HFFc6 (cell line): ENCODE data around the gene GRAP2. TPM values are rescaled to one million over a fixed set of nuclear protein-coding genes. Genes with fewer than 3 reads are reported as not detected.

Experiments used
- DNase-seq: peaks from one replicate; pipeline ENCODE4 v3.0.0-alpha.2; 2018
- H3K27ac Mint-ChIP-seq: 2 replicates; pipeline ENCODE4 v1.8.0; 2020; ENCODE audit warnings: mild to moderate bottlenecking, mixed read lengths
- H3K27me3 Mint-ChIP-seq: 2 replicates; pipeline ENCODE4 v1.8.0; 2021; ENCODE audit warnings: mild to moderate bottlenecking, moderate library complexity, mixed read lengths; ENCODE audit not compliant: insufficient read depth
- H3K36me3 Mint-ChIP-seq: 2 replicates; pipeline ENCODE4 v1.8.0; 2021; ENCODE audit warnings: low read depth, mixed read lengths
- H3K4me1 Mint-ChIP-seq: 2 replicates; pipeline ENCODE4 v1.8.0; 2020; ENCODE audit warnings: low read depth, mixed read lengths
- H3K4me3 Mint-ChIP-seq: 2 replicates; pipeline ENCODE4 v1.8.0; 2020; ENCODE audit warnings: mild to moderate bottlenecking, moderate library complexity, mixed read lengths
- H3K9me3 Mint-ChIP-seq: 2 replicates; pipeline ENCODE4 v1.8.0; 2020; ENCODE audit warnings: mild to moderate bottlenecking, mixed read lengths
- total RNA-seq, 6 experiments: library from RNA; stranded (reverse); fragmentation: NEBNext Ultra II Directional; extraction: Animal tissue kit (Norgen Biotek cat#: 25700); gene quantifications; 2 replicates in 1 of 6; 3 replicates in 5 of 6; pipeline ENCODE4 v1.2.3, GENCODE V29; 2021
- TF ChIP-seq, protein P1 (sequence below): fragments of 200-600 bp; sonication (generic); IDR thresholded peaks from 2 replicates; pipeline ENCODE4 v1.5.0; 2021; ENCODE audit warnings: antibody characterized with exemption, mild to moderate bottlenecking

Gene GRAP2
- total RNA-seq, 6 experiments from 2014 or later, result not detected

GRCh38 chr22:40000171-40000570 lies 99.3 kb downstream of the GRAP2 start:
- peaks cover 33% of the 10 kb centered on the region for H3K4me1 Mint-ChIP-seq
- no peaks in the 10 kb centered on the region for H3K9me3 Mint-ChIP-seq
- H3K4me3 Mint-ChIP-seq, result no peak overlapping the region
- no peak overlapping the region for H3K27ac Mint-ChIP-seq
- TF ChIP-seq, protein P1, sequence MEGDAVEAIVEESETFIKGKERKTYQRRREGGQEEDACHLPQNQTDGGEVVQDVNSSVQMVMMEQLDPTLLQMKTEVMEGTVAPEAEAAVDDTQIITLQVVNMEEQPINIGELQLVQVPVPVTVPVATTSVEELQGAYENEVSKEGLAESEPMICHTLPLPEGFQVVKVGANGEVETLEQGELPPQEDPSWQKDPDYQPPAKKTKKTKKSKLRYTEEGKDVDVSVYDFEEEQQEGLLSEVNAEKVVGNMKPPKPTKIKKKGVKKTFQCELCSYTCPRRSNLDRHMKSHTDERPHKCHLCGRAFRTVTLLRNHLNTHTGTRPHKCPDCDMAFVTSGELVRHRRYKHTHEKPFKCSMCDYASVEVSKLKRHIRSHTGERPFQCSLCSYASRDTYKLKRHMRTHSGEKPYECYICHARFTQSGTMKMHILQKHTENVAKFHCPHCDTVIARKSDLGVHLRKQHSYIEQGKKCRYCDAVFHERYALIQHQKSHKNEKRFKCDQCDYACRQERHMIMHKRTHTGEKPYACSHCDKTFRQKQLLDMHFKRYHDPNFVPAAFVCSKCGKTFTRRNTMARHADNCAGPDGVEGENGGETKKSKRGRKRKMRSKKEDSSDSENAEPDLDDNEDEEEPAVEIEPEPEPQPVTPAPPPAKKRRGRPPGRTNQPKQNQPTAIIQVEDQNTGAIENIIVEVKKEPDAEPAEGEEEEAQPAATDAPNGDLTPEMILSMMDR, result no peak
- H3K27me3 Mint-ChIP-seq, result peaks cover 29% of the 10 kb centered on the region
- no peak for DNase-seq
- H3K36me3 Mint-ChIP-seq, result no peaks in the 10 kb centered on the region

- Mint-ChIP-seq H3K4me3 (no peak overlapping the region), H3K27me3 (peaks cover 33% of the 10 kb centered on the region), H3K9me3 (no peaks in the 10 kb centered on the region), H3K36me3 (no peaks in the 10 kb centered on the region), H3K4me1 (peaks cover 33% of the 10 kb centered on the region), H3K27ac (no peak overlapping the region)
- TF ChIP-seq, protein P1, result no peak
- DNase-seq, result no peak
Measured at GRCh38 chr22:40001106-40001505, 100.2 kb downstream of the GRAP2 start.

DNA sequence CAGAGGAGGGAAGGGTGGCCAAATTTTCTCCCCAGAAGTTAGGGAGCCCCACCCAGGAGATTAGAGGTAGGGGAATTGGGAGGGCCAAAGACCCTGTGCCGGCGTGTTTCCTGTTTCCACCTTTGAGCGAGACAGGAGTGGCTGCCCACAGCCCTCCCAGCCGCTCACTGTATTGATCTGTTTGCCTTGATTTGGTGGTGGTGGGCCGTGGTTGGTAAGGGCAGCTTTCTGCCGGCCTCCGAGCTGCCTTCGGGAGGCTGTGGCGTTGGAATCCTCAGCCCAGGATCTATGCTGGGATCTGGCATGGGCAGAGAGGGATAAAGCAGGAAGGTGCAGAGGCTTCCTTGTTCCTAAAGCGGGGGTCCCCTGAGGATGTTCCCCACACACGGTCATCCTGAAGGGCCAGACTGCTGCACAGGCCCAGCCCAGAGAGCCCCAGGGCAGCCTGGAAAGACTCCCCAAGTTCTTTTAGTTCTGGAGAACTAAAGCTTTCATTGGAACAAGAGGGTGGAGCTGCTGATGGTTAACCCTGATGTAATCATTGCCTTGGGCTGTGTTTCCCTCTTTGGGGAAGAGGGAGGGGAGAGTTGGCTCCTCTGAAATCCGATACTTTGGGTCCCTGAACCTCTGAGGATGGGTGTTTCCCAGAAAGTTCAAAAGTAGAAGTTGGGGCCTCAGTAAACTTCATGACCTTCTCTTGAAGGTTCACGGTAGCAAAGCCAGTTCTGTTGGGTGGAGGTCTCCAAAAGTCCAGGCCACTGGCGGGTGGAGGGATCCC lies 101.1 kb downstream of the GRAP2 start:
- no peak for DNase-seq
- Mint-ChIP-seq H3K36me3 (no peaks in the 10 kb centered on the region), H3K4me3 (no peak overlapping the region)

DNA sequence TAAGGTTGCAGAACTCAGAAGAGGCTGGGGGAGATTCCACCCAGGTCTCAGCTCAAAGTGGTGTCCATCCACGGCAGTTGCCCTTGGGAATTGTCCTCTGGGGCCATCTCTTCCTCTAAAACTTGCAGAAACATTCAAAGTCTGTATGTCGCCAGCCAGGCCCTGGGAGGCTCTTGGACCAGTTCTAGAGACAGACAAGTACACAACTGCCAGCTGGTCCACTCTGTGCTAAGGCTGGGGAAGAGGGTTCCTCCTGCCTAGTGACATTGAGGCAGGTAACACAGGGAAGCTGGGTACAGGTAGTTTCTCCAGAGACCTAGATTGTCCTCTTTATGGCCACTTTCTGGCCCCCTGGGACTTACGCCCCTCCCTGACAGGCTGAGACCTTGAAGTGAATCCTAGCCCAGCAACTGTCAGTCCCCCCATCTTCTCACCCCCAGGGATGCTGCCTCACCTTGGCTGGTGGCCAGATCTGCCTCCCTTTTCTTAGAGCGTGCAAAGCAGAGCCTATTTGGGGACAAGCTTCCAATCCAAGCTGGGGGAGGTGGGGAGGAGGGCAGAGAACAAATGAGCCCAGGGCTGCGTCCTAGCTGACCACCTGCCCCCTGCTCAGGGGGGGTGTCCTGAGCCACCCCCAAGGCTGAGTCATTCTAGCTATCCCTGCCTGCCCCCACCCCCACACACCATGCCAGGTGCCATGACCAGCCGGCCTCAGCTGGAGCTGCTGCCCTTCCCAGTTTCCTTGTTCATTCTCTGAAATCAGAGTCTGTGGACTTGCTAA lies 102.2 kb downstream of the GRAP2 start:
- Mint-ChIP-seq H3K36me3 (no peaks in the 10 kb centered on the region), H3K9me3 (no peaks in the 10 kb centered on the region), H3K4me3 (no peak overlapping the region), H3K27me3 (peaks cover 38% of the 10 kb centered on the region), H3K4me1 (peaks cover 25% of the 10 kb centered on the region), H3K27ac (no peak overlapping the region)
- no peak for DNase-seq
- TF ChIP-seq, protein P1, result no peak

More for the DNA sequence above, 101.1 kb downstream of the GRAP2 start:
- peaks cover 27% of the 10 kb centered on the region for H3K4me1 Mint-ChIP-seq
- H3K9me3 Mint-ChIP-seq, result no peaks in the 10 kb centered on the region
- TF ChIP-seq, protein P1, result no peak
- peaks cover 34% of the 10 kb centered on the region for H3K27me3 Mint-ChIP-seq
- H3K27ac Mint-ChIP-seq, result no peak overlapping the region

- Mint-ChIP-seq H3K27me3 (peaks cover 34% of the 10 kb centered on the region), H3K27ac (no peak overlapping the region), H3K4me1 (peaks cover 14% of the 10 kb centered on the region), H3K9me3 (no peaks in the 10 kb centered on the region), H3K36me3 (no peaks in the 10 kb centered on the region), H3K4me3 (no peak overlapping the region)
- no peak for DNase-seq
- TF ChIP-seq, protein P1, result no peak
Measured at GRCh38 chr22:40004836-40005235, 104.0 kb downstream of the GRAP2 start.
